Posterior cingulate gyrus (tissue), 11 donors: Measurements from ENCODE around the gene CYB5R3.
A peak's percentile ranks its signal among the peaks of the same experiment; 100 is the strongest.
"Not testable (repeated sequence)": the region's sequence is repeated elsewhere in the genome, so short reads cannot be mapped to it uniquely, and the experiment has no call there.

Source experiments
- DNase-seq, 10 donors: peaks; one replicate each; pipeline versions ENCODE4 v3.0.0 to v3.0.0-alpha.2; 2020 to 2021; ENCODE audit warnings: mixed read lengths in 3 of 10
- intact Hi-C: fragments of 100-400 bp; cut with DNase I; formaldehyde crosslinking; loops from one replicate; pipeline ENCODE4 v1.15.1; 2023

CYB5R3 gene

GRCh38 chr22:42580040-42580439 is 69.2 kb downstream of the CYB5R3 start:
- intact Hi-C loops: not testable (repeated sequence)
- DNase-seq: peak in 3 of 10 donors; percentile 12 to 42 (median 12)

GRCh38 chr22:42577623-42578240 is 71.5 kb downstream of the CYB5R3 start:
- intact Hi-C loops: no loop called here
- DNase-seq: peak in 2 of 10 donors; percentile 70 to 78

- DNase-seq: peak in 2 of 10 donors; percentile 45 to 57
- intact Hi-C loops: not testable (repeated sequence)
These were observed 72.1 kb downstream of the CYB5R3 start for GRCh38 chr22:42577141-42577540.

GRCh38 chr22:42575996-42576574 is 73.1 kb downstream of the CYB5R3 start:
- intact Hi-C loops: not testable (repeated sequence)
- DNase-seq: peak in 2 of 10 donors; percentile 58 to 66

- intact Hi-C loops: not testable (repeated sequence)
- DNase-seq: peak in 3 of 10 donors; percentile 20 to 79 (median 66)
These were observed 74.7 kb downstream of the CYB5R3 start for GRCh38 chr22:42574468-42574867.

GRCh38 chr22:42574046-42574445 is 75.1 kb downstream of the CYB5R3 start:
- DNase-seq, intact Hi-C loops: not testable (repeated sequence)

GRCh38 chr22:42571068-42571467 is 78.1 kb downstream of the CYB5R3 start:
- intact Hi-C loops: not testable (repeated sequence)
- DNase-seq: peak in 3 of 10 donors; percentile 30 to 75 (median 39)

- DNase-seq: peak in 2 of 10 donors; percentile 21 to 60
- intact Hi-C loops: not testable (repeated sequence)
These were observed 78.6 kb downstream of the CYB5R3 start for GRCh38 chr22:42570580-42570979.

GRCh38 chr22:42567950-42568349 is 81.2 kb downstream of the CYB5R3 start:
- intact Hi-C loops: not testable (repeated sequence)

More at GRCh38 chr22:42567950-42568349, 81.2 kb downstream of the CYB5R3 start:
- DNase-seq: peak in 2 of 10 donors; percentile 14 to 56
